DMS114 treated with DMSO at 0.1 percent for 48 hours (cell line): ENCODE data around the gene ATG16L1.
"Not testable (repeated sequence)": the region's sequence is repeated elsewhere in the genome, so short reads cannot be mapped to it uniquely, and the experiment has no call there.

Source experiments
- DNase-seq: peaks from one replicate; lab custom pipeline; 2025; ENCODE audit not compliant: unreplicated experiment; lab: John Stamatoyannopoulos, UW

Gene ATG16L1

GRCh38 chr2:233328922-233329321 lies 77.4 kb downstream of the ATG16L1 start:
- no peak for DNase-seq

GRCh38 chr2:233329489-233330135 lies 78.1 kb downstream of the ATG16L1 start:
- no peak for DNase-seq

DNA sequence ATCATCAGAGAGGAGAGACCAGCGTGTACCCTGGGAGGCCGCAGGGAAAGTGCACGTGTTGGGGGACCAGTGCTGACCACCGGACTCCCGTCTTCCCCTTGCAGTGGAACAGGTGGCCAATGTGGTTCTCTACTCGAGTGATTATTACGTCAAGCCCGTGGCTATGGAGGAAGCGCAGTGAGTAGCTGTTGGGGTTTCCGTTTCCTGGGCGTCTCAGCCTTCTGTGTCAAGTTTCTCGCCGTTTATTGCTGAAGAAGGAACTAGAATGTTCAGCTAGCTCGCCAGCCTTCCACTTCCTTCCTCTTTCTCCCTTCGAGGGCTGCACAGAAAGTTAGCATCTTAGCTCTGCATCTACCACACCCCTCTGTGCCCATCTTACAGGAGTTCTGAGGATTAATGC lies 80.1 kb downstream of the ATG16L1 start:
- DNase-seq = no peak

DNA sequence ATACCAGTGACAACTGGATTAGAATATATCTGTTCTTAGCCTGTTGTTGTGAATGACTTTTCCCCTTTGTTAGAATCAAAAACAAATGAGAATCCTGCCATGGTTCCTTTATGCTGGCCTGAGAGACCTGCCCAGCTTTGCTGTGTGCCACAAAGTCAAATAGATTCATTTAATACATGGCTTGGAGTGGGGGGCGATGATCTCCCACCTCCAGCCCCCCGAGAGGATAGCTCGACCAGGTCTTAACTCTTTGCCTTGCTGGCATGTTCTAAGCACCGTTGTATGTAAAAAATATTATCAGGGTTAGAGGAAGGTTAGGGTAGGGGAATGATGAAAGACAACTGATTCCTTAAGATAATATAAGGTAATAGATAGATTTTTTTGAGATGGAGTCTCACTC lies 80.7 kb downstream of the ATG16L1 start:
- no peak for DNase-seq

DNA sequence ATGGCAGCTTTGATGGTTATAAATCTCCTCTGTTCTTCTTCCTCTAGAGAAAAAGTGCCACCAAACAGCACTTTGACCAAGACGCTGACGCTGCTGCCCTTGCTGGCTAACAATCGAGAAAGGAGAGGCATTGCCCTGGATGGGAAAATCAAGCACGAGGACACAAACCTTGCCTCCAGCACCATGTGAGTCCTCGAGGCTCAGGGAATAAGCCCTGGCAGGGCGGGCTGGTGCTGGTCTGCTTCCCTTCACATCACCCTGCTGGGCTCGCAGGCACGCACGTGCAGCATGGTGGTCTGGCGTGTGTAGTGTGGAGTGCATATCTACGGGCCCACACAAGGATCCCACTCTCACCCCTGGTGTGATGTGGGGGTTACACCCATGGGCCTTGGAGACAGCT lies 83.4 kb downstream of the ATG16L1 start:
- no peak for DNase-seq

DNA sequence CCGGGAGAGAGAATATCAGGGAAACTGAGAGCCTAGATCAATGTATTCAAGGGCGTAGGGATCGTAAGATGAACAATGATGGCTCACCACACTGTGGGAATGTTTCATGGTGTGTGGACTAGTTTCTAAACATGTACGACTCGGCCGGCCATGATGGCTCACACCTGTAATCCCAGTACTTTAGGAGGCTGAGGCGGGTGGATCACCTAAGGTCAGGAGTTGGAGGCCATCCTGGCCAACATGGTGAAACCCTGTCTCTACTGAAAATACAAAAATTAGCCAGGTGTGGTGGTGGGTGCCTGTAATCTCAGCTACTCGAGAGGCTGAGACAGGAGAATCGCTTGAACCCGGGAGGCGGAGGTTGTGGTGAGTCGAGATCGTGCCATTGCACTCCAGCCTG lies 84.6 kb downstream of the ATG16L1 start:
- not testable (repeated sequence) for DNase-seq

DNA sequence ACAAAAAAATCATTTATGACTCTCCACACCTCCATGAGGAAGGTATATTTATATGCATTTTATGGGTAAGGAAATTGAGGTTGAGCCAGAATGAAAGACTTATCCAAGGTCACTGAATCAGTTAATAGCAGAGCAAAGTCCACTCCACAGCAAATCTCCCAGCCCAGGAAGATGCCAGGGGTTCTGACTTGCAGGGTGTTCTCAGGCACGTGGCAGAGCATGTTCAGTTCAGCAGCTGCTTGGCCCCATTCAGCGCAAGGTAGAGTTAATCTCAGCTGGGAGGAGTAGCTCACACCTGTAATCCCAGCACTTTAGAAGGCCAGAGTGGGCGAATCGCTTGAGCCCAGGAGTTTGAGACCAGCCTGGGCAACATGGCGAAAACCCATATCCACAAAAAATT lies 85.1 kb downstream of the ATG16L1 start:
- no peak for DNase-seq

GRCh38 chr2:233338046-233338445 lies 86.6 kb downstream of the ATG16L1 start:
- DNase-seq = no peak

DNA sequence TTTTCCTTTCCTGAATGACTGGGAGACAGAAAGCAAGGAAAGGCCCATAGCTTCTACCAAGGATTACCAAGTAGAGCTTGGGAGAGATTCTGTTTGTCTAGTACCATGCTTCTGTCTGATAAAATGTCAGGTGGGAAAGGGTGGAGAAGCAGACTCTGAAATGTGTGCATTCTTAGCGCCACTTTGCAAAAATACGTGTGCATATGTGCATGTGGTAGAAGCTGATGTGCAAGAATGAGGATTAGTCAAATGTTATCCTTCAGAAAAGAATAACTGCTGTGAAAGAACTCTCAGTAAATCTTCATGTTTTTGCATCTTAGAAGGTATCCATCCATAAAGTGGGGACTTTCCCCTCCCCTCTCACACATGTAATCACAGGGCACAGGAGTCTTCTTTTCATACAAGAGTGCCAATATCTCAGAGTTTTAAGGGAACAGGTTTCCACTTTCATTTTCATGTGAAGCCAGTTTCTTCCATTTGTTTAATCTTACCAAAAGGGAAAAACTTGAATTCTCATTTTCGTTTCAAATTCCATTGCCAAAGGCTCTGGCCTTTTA lies 87.4 kb downstream of the ATG16L1 start:
- no peak for DNase-seq

DNA sequence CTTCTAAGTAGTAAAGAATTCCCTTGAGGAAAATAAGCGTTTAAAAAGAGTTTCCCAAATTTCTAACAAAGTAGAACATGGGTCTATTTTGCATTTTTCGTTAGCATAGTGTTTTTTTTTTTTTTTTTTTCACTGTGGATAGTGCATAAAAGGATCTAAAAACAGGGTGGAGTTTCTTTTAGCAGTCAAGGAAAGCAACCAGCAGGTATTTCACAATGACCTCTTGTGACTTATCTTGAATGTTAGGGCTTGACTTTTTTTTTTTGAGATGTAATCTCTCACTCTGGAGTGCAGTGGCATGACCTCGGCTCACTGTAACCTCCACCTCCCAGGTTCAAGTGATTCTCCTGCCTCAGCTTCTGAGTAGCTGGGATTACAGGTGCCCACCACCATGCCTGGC lies 88.0 kb downstream of the ATG16L1 start:
- DNase-seq = no peak

DNA sequence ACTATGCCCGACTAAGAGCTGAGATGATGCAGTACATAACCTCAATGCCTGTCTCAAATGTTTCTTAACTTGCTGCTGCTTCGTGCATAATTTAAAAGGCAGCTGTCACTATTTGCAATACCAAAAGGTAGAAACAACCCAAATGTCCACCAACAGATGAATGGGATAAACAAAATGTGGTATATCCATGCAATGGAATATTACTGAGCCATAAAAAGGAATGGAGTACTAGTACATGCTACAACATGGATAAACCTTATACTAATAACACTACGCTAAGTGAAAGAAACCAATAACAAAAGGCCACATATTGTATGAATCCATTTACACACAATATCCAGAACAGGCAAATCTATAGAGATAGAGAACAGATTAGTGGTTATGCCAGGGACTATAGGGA lies 89.8 kb downstream of the ATG16L1 start:
- no peak for DNase-seq

DNA sequence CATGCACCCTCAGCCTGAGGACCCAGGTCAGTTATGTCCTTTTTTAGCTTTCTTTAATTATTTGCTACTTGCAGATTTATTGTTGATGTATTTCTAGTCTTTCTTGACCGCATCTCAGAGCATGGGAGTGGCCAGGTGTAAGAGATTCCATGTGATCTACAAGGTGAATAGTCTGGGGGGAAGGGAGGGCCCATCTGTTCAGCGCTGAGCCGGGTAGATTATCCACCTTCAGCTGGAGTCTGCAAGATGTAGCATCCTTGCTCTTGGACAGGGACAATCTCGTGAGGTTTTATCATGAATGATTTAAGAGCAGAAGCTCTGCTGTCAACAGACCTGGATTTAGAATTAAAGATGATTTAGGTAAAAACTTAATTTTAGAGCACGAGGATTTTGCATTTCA lies 90.8 kb downstream of the ATG16L1 start:
- no peak for DNase-seq

GRCh38 chr2:233343171-233343705 lies 91.8 kb downstream of the ATG16L1 start:
- DNase-seq = no peak
